Tibial nerve (tissue), 4 donors: Measurements from ENCODE around the gene CTNNA1.

ENCODE experiments used
- EP300 ChIP-seq, 2 donors: sonication (generic); formaldehyde crosslinking; IDR thresholded peaks; one replicate each; pipeline ENCODE4 v1.6.1; 2017; ENCODE audit warnings: antibody characterized with exemption in 2 of 2, mild to moderate bottlenecking in 1 of 2
- POLR2A ChIP-seq, 2 donors: fragments of 450-650 bp; IDR thresholded peaks; one replicate each; pipeline ENCODE4 v1.6.1; 2017; ENCODE audit warnings: antibody characterized with exemption in 2 of 2, mild to moderate bottlenecking in 2 of 2, moderate library complexity in 2 of 2
- TF ChIP-seq, protein P1 (sequence below), 5 experiments: fragments of 200-600 bp in 3 of 5; fragments of 450-650 bp in 2 of 5; sonication (generic) in 3 of 5; IDR thresholded peaks; one replicate each; pipeline ENCODE4 v1.5.1; 2016 to 2019; ENCODE audit warnings: antibody characterized with exemption in 5 of 5, mild to moderate bottlenecking in 3 of 5, moderate library complexity in 2 of 5

DNA sequence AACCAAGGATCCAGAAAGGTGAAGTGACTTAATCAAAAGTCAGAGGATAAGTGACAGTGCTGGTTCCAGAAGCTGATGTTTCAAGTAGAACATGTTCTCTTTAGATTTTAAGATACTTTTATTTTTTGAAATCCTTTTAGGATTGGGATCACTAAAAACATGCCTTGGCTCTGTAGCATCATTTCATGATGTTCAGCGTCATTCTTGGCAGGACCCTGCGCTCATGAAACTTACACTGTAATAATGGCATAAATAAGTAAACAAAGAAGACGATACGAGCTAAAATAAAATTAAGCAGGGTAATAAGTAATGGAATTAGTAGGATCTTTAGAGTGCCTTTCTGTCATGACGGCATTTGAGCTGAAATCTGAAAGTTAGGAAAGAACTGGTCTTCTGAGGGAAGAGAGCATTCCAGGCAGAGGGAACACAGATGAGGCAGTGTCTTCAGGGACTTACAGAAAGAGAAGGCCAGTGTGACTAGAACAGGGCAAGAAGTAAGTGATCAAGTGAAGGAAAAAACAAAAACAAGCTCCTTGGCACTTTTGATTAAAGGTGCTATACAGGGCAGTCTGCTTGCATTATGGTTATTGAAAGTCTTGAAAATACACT is 19.9 kb downstream of the CTNNA1 start:
- TF ChIP-seq EP300 (IDR thresholded peaks at IDR 0.05): no peak
- TF ChIP-seq, protein P1, sequence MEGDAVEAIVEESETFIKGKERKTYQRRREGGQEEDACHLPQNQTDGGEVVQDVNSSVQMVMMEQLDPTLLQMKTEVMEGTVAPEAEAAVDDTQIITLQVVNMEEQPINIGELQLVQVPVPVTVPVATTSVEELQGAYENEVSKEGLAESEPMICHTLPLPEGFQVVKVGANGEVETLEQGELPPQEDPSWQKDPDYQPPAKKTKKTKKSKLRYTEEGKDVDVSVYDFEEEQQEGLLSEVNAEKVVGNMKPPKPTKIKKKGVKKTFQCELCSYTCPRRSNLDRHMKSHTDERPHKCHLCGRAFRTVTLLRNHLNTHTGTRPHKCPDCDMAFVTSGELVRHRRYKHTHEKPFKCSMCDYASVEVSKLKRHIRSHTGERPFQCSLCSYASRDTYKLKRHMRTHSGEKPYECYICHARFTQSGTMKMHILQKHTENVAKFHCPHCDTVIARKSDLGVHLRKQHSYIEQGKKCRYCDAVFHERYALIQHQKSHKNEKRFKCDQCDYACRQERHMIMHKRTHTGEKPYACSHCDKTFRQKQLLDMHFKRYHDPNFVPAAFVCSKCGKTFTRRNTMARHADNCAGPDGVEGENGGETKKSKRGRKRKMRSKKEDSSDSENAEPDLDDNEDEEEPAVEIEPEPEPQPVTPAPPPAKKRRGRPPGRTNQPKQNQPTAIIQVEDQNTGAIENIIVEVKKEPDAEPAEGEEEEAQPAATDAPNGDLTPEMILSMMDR (IDR thresholded peaks at IDR 0.05): no peak
- no peak for TF ChIP-seq POLR2A (IDR thresholded peaks at IDR 0.05)
